KMS-11 (cell line): ENCODE measurements around the gene CENPVL1.
A peak's percentile ranks its signal among the peaks of the same experiment; 100 is the strongest.

Experiments
- H2AFZ ChIP-seq: fragments of 200-600 bp; sonication (generic); 2 replicates; pipeline ENCODE4 v1.6.1; 2016; ENCODE audit warnings: antibody characterized with exemption, mixed run types, low read depth
- H3K27ac ChIP-seq: fragments of 200-600 bp; sonication (generic); 2 replicates; pipeline ENCODE4 v1.6.1; 2016; ENCODE audit warnings: mild to moderate bottlenecking, mixed run types
- H3K27me3 ChIP-seq: fragments of 200-600 bp; sonication (generic); 2 replicates; pipeline ENCODE4 v1.6.1; 2017; ENCODE audit warnings: mild to moderate bottlenecking, low read depth, mixed run types, moderate library complexity; ENCODE audit not compliant: insufficient read depth
- H3K36me3 ChIP-seq: fragments of 200-600 bp; sonication (generic); 2 replicates; pipeline ENCODE4 v1.6.1; 2017; ENCODE audit warnings: mild to moderate bottlenecking, mixed run types; ENCODE audit not compliant: insufficient read depth
- H3K4me1 ChIP-seq: fragments of 200-600 bp; sonication (generic); 2 replicates; pipeline ENCODE4 v1.6.1; 2016; ENCODE audit warnings: mild to moderate bottlenecking, low read depth, mixed run types; ENCODE audit not compliant: poor library complexity, severe bottlenecking
- H3K4me2 ChIP-seq: fragments of 200-600 bp; sonication (generic); 2 replicates; pipeline ENCODE4 v1.7.0; 2016; ENCODE audit warnings: mild to moderate bottlenecking, mixed run types
- H3K4me3 ChIP-seq: fragments of 200-600 bp; sonication (generic); IDR thresholded peaks from 2 replicates; pipeline ENCODE4 v1.6.1; 2017; ENCODE audit warnings: low read depth, low read length, mixed read lengths; ENCODE audit not compliant: insufficient read depth
- H3K79me2 ChIP-seq: fragments of 200-600 bp; sonication (generic); 2 replicates; pipeline ENCODE4 v1.6.1; 2016; ENCODE audit warnings: low read depth, mixed run types; ENCODE audit not compliant: insufficient read depth
- H3K9ac ChIP-seq: fragments of 200-600 bp; sonication (generic); 2 replicates; pipeline ENCODE4 v1.6.1; 2016; ENCODE audit warnings: mild to moderate bottlenecking, mixed run types
- H4K20me1 ChIP-seq: fragments of 200-600 bp; sonication (generic); 2 replicates; pipeline ENCODE4 v1.6.1; 2016; ENCODE audit warnings: mild to moderate bottlenecking, mixed run types; ENCODE audit not compliant: insufficient read depth
- TF ChIP-seq, protein P1 (sequence below): fragments of 200-600 bp; sonication (generic); conservative IDR thresholded peaks from 2 replicates; pipeline ENCODE4 v1.6.1; 2017; ENCODE audit warnings: low read depth, mild to moderate bottlenecking, antibody characterized with exemption, low read length, moderate library complexity, mixed read lengths

The CENPVL1 gene

DNA sequence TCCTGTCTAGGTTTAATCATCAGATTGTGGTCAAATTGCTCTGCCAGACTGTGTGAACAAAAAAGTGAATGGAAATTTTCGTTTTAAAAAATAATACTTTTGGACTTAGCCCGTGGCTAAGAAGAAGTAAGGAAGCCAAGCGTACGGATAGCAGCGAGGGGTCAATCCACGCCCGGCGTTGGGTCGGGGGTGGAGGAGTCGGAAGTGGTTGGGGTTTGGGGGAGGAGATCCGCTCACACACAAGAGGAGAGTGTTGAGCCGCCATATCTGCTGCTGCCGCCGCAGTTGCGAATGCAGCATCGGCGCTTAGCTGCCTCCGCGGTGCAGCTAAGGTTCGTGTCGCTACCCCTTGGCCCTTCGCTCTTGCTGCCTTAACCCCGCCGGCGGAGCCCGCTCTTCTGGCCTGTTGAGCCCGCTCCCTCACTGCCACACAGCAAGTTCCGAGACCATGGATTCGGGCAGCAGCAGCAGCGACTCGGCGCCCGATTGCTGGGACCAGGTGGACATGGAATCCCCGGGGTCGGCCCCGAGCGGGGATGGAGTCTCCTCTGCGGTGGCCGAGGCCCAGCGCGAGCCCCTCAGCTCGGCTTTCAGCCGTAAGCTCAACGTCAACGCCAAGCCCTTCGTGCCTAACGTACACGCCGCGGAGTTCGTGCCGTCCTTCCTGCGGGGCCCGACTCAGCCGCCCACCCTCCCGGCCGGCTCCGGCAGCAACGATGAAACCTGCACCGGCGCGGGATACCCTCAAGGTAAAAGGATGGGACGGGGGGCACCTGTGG, 33.1 kb downstream of the CENPVL1 start, which contains the start of gene GSPT2:
GSPT2 (plus strand) TSS at position 264 of the 779 bp plus-strand sequence; CDS start at position 449, 185 bp downstream.
- H3K4me2 ChIP-seq = peak within 1 kb of the TSS; percentile 74
- no peaks in the 10 kb centered on the region for H3K36me3 ChIP-seq
- H3K79me2 ChIP-seq = peaks cover 30% of the 10 kb centered on the region
- H3K4me1 ChIP-seq = peaks cover 25% of the 10 kb centered on the region
- no peak within 1 kb of the TSS for H3K4me3 ChIP-seq
- peak within 1 kb of the TSS; percentile 71 for H3K27ac ChIP-seq
- peak within 1 kb of the TSS; percentile 82 for H2AFZ ChIP-seq
- no peaks in the 10 kb centered on the region for H4K20me1 ChIP-seq
- H3K9ac ChIP-seq = peak within 1 kb of the TSS; percentile 84
- no peaks in the 10 kb centered on the region for H3K27me3 ChIP-seq
- TF ChIP-seq, protein P1, sequence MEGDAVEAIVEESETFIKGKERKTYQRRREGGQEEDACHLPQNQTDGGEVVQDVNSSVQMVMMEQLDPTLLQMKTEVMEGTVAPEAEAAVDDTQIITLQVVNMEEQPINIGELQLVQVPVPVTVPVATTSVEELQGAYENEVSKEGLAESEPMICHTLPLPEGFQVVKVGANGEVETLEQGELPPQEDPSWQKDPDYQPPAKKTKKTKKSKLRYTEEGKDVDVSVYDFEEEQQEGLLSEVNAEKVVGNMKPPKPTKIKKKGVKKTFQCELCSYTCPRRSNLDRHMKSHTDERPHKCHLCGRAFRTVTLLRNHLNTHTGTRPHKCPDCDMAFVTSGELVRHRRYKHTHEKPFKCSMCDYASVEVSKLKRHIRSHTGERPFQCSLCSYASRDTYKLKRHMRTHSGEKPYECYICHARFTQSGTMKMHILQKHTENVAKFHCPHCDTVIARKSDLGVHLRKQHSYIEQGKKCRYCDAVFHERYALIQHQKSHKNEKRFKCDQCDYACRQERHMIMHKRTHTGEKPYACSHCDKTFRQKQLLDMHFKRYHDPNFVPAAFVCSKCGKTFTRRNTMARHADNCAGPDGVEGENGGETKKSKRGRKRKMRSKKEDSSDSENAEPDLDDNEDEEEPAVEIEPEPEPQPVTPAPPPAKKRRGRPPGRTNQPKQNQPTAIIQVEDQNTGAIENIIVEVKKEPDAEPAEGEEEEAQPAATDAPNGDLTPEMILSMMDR = no peak

DNA sequence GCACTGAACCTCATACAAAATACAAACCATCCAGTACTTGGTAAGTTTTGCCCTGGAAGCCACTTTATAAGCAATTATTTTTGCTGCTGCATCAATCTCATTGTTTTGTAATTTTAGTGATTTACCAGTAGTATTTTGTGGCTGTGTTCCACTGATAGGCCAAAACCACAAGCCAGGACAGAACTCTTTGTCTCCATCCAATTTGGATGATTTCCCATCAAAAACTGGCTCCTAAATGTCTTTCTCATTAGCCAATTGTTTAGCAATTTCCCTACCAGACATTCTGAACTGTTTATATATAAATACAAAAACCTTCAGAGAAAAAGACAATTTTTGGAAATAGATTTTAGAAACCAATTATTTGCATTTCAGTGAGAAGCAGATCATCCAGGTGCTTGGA, 37.4 kb downstream of the CENPVL1 start:
- TF ChIP-seq, protein P1 = no peak
- H3K27ac ChIP-seq = no peak overlapping the region
- H2AFZ ChIP-seq = no peak overlapping the region
- H4K20me1 ChIP-seq = no peaks in the 10 kb centered on the region
- H3K36me3 ChIP-seq = no peaks in the 10 kb centered on the region
- H3K79me2 ChIP-seq = peaks cover 30% of the 10 kb centered on the region
- H3K9ac ChIP-seq = no peak overlapping the region
- H3K4me3 ChIP-seq = no peak overlapping the region
- H3K4me2 ChIP-seq = no peak overlapping the region
- no peaks in the 10 kb centered on the region for H3K27me3 ChIP-seq
- peaks cover 21% of the 10 kb centered on the region for H3K4me1 ChIP-seq

DNA sequence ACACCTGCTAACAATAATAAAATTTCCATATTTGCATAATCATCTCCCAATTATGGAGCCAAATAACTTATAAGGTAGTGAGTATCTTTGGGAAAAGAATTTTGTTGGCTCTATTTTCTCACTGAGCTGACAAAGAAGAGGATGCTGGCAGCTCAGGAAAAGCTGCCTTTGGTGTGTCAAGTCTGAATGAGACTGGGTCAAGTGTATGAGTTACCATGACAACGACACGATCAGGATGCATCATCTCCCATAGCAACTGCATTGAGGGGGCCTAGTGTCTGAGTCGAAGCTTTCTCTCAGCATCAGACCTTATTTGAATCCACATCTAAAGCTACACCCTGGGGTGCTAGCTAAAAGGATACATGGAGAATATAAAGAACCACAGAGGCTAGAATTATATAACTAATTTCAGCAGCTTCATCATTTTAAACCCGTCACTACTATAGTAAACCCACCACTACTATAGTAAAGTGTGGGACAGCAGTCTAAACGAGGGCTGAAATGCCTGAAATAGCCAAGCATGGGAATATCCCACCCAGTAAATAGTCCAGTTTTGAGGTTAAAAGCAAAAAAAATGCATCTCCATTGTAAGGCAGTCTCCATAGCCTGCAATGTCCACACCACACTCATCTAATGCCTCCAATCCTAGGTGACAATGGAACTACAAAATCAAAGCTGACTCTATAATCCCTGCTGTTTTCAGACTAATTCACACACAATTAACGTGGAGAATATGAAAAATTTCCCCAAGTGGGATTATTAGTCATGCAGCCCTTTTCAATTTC, 48.9 kb downstream of the CENPVL1 start:
- TF ChIP-seq, protein P1 = no peak
- no peak overlapping the region for H2AFZ ChIP-seq
- H3K79me2 ChIP-seq = no peaks in the 10 kb centered on the region
- H3K4me3 ChIP-seq = no peak overlapping the region
- H3K9ac ChIP-seq = no peak overlapping the region
- H3K4me1 ChIP-seq = no peaks in the 10 kb centered on the region
- H4K20me1 ChIP-seq = no peaks in the 10 kb centered on the region
- H3K27ac ChIP-seq = no peak overlapping the region
- no peaks in the 10 kb centered on the region for H3K27me3 ChIP-seq
- no peaks in the 10 kb centered on the region for H3K36me3 ChIP-seq
- no peak overlapping the region for H3K4me2 ChIP-seq

DNA sequence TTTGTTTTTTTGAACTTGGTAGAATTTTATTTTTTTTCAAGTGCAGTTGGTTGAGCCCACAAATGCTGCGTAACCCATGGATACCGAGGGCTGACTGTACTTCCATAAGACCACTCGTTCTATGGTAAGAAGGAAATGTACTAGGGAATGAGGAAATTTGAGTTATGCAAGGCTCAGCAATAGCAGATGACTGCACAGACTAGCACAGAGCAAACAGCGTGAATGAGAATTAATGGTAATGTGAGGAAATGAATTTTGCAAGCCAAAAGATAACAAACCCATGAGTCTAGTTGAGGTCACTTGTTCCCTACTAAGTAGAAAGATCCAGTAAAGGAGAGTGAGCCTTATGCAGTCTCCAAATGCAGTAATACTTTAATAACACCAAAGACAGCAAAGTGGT, 50.3 kb downstream of the CENPVL1 start:
- no peak overlapping the region for H3K9ac ChIP-seq
- no peaks in the 10 kb centered on the region for H3K27me3 ChIP-seq
- no peak overlapping the region for H3K27ac ChIP-seq
- no peak overlapping the region for H3K4me2 ChIP-seq
- H3K36me3 ChIP-seq = no peaks in the 10 kb centered on the region
- no peaks in the 10 kb centered on the region for H4K20me1 ChIP-seq
- no peak overlapping the region for H3K4me3 ChIP-seq
- H3K4me1 ChIP-seq = no peaks in the 10 kb centered on the region
- no peak overlapping the region for H2AFZ ChIP-seq
- no peaks in the 10 kb centered on the region for H3K79me2 ChIP-seq
- TF ChIP-seq, protein P1 = no peak
